SKM-1 treated with dmso at 0.1 percent for 144 hours (cell line): ENCODE measurements around the gene APP.

ENCODE experiments used
- DNase-seq: peaks from one replicate; lab custom pipeline; 2025; ENCODE audit not compliant: unreplicated experiment; lab: John Stamatoyannopoulos, UW

The APP gene

GRCh38 chr21:26070121-26070520 lies 100.4 kb downstream of the APP start:
- DNase-seq: no peak

- no peak for DNase-seq
These were observed 101.8 kb downstream of the APP start for GRCh38 chr21:26068776-26069175.

GRCh38 chr21:26067836-26068594 lies 102.6 kb downstream of the APP start:
- no peak for DNase-seq

GRCh38 chr21:26064506-26064905 lies 106.1 kb downstream of the APP start:
- no peak for DNase-seq

- DNase-seq: no peak
These were observed 109.1 kb downstream of the APP start for GRCh38 chr21:26061437-26061836.

- DNase-seq: no peak
These were observed 110.0 kb downstream of the APP start for GRCh38 chr21:26060335-26061115.

GRCh38 chr21:26057477-26058170 lies 112.9 kb downstream of the APP start:
- DNase-seq: no peak

- DNase-seq: no peak
These were observed 114.7 kb downstream of the APP start for GRCh38 chr21:26055841-26056264.

- no peak for DNase-seq
These were observed 115.6 kb downstream of the APP start for GRCh38 chr21:26055010-26055409.

GRCh38 chr21:26052057-26052456 lies 118.5 kb downstream of the APP start:
- DNase-seq: no peak

GRCh38 chr21:26050857-26051256 lies 119.7 kb downstream of the APP start:
- no peak for DNase-seq

- no peak for DNase-seq
These were observed 120.8 kb downstream of the APP start for GRCh38 chr21:26049803-26050202.

- DNase-seq: no peak
These were observed 123.1 kb downstream of the APP start for GRCh38 chr21:26047279-26047967.

GRCh38 chr21:26043891-26044290 lies 126.7 kb downstream of the APP start:
- DNase-seq: no peak

- no peak for DNase-seq
These were observed 128.2 kb downstream of the APP start for GRCh38 chr21:26042181-26042876.

GRCh38 chr21:26041431-26042180 lies 129.0 kb downstream of the APP start:
- no peak for DNase-seq

- DNase-seq: no peak
These were observed 133.7 kb downstream of the APP start for GRCh38 chr21:26036916-26037315.

- no peak for DNase-seq
These were observed 138.3 kb downstream of the APP start for GRCh38 chr21:26032263-26032662.

GRCh38 chr21:26028183-26028582 lies 142.4 kb downstream of the APP start:
- DNase-seq: no peak

GRCh38 chr21:26027696-26028095 lies 142.9 kb downstream of the APP start:
- no peak for DNase-seq
